A549 (cell line): Measurements from ENCODE around the gene OR52A5. TPM values are rescaled to one million over a fixed set of nuclear protein-coding genes. Genes with fewer than 3 reads are reported as not detected.
"Not testable (repeated sequence)": the region's sequence is repeated elsewhere in the genome, so short reads cannot be mapped to it uniquely, and the experiment has no call there.

Experiments used
- ATAC-seq, 2 experiments: fragments of 200-7000 bp in 1 of 2; fragments of >200 bp in 1 of 2; cut with Nextera tagmentation in 1 of 2; cut with Tn5 transposase in 1 of 2; 3 replicates each; pipeline versions ENCODE4 v1.8.0 to v1.9.1; 2018 to 2020; ENCODE audit warnings: mild to moderate bottlenecking in 1 of 2, moderate library complexity in 1 of 2
- CTCF ChIA-PET: fragments of 300-600 bp; sonication (Branson Sonifier 250); formaldehyde crosslinking; extraction: SDS; loops from one replicate; lab custom pipeline; 2021; ENCODE audit warnings: antibody characterized with exemption, inconsistent platforms; lab: Yijun Ruan, JAX
- POLR2A ChIA-PET: fragments of 350-600 bp; formaldehyde crosslinking; extraction: SDS; loops from one replicate; lab custom pipeline; 2021; ENCODE audit warnings: antibody characterized with exemption, inconsistent platforms; lab: Yijun Ruan, JAX
- DNase-seq, 2 experiments: peaks; one replicate each; pipeline versions ENCODE4 v3.0.0 to v3.0.0-alpha.2; 2011 to 2016; ENCODE audit warnings: low read depth in 1 of 2, low spot score in 1 of 2
- FAIRE-seq: peaks from 2 replicates; lab custom pipeline; 2011; peaks lifted over from hg19 to GRCh38; lab: Jason Lieb, UNC
- H3K27ac ChIP-seq, 2 experiments: fragments of >200 bp; sonication (Bioruptor Twin); formaldehyde crosslinking; 3 replicates each; pipeline ENCODE4 v1.5.1; 2016 to 2017
- H3K4me1 ChIP-seq: fragments of >200 bp; sonication (Bioruptor Twin); formaldehyde crosslinking; 3 replicates; pipeline ENCODE4 v1.6.1; 2016
- H3K4me2 ChIP-seq: fragments of >200 bp; sonication (Bioruptor Twin); formaldehyde crosslinking; 3 replicates; pipeline ENCODE4 v1.6.1; 2016
- H3K4me3 ChIP-seq: fragments of >200 bp; sonication (Bioruptor Twin); formaldehyde crosslinking; 3 replicates; pipeline ENCODE4 v1.5.1; 2016
- H3K9me3 ChIP-seq: fragments of >200 bp; sonication (Bioruptor Twin); formaldehyde crosslinking; 3 replicates; pipeline ENCODE4 v1.6.1; 2016
- BHLHE40 ChIP-seq: IDR thresholded peaks from 2 replicates; pipeline ENCODE4 v1.6.1; 2012; ENCODE audit warnings: low read depth, low read length, inconsistent platforms
- CBX8 ChIP-seq: fragments of 200-600 bp; sonication (generic); IDR thresholded peaks from 2 replicates; pipeline ENCODE4 v1.6.1; 2016
- CTCF ChIP-seq: fragments of >200 bp; sonication (Bioruptor Twin); formaldehyde crosslinking; IDR thresholded peaks from 3 replicates; pipeline ENCODE4 v1.5.1; 2016
- ELK1 ChIP-seq: fragments of 150-350 bp; IDR thresholded peaks from 2 replicates; pipeline ENCODE4 v1.6.1; 2014; ENCODE audit warnings: low read depth, mild to moderate bottlenecking, low read length
- ESRRA ChIP-seq: fragments of 150-350 bp; IDR thresholded peaks from 2 replicates; pipeline ENCODE4 v1.6.1; 2014; ENCODE audit warnings: mild to moderate bottlenecking, low read length, borderline replicate concordance
- GATA3 ChIP-seq: IDR thresholded peaks from 2 replicates; pipeline ENCODE4 v1.6.1; 2012; ENCODE audit warnings: borderline replicate concordance
- MAZ ChIP-seq: fragments of 150-350 bp; IDR thresholded peaks from 2 replicates; pipeline ENCODE4 v1.6.1; 2014; ENCODE audit warnings: antibody characterized with exemption, low read depth, low read length, borderline replicate concordance
- NR3C1 ChIP-seq: fragments of >200 bp; sonication (Bioruptor Twin); formaldehyde crosslinking; IDR thresholded peaks from 3 replicates; pipeline ENCODE4 v1.6.1; 2017
- RAD21 ChIP-seq, 2 experiments: fragments of >200 bp in 1 of 2; sonication (Bioruptor Twin) in 1 of 2; formaldehyde crosslinking in 1 of 2; IDR thresholded peaks in 1 of 2; conservative IDR thresholded peaks in 1 of 2; 2 replicates in 1 of 2; 3 replicates in 1 of 2; pipeline ENCODE4 v1.6.1; 2012 to 2018; ENCODE audit warnings: inconsistent platforms in 1 of 2
- RFX5 ChIP-seq: fragments of 450-650 bp; IDR thresholded peaks from 2 replicates; pipeline ENCODE4 v1.7.1; 2014; ENCODE audit warnings: antibody characterized with exemption, mild to moderate bottlenecking, moderate library complexity
- SMC3 ChIP-seq: fragments of >200 bp; sonication (Bioruptor Twin); formaldehyde crosslinking; IDR thresholded peaks from 3 replicates; pipeline ENCODE4 v1.6.1; 2018; ENCODE audit warnings: inconsistent platforms
- ZNF302 ChIP-seq: fragments of 250-450 bp; sonication (Bioruptor Pico); IDR thresholded peaks from 2 replicates; pipeline ENCODE4 v1.9.0; 2021; ENCODE audit warnings: inconsistent platforms, mild to moderate bottlenecking, moderate library complexity
- WGBS: methylation state at CpG from one replicate; pipeline ENCODE4 v1.1.6; 2017; ENCODE audit errors: missing lambda C conversion rate; 5-methylcytosine and 5-hydroxymethylcytosine counted together
- polyA plus RNA-seq, 4 experiments: library from polyadenylated mRNA; depleted of rRNA in 3 of 4; stranded (reverse); fragments of >200 nt; fragmentation: RNase III in 1 of 4; extraction: RNeasy Plus Mini Kit Qiagen cat#74134 plus additional on column Dnase treatment in 1 of 4; gene quantifications; 2 replicates in 3 of 4; 3 replicates in 1 of 4; pipeline ENCODE4 v1.2.3, GENCODE V29; 2011 to 2017

Gene OR52A5
- polyA plus RNA-seq, 2 of the 4 experiments (the other 2 are of a cell fraction): not detected

GRCh38 chr11:5174934-5175333 lies 36.8 kb upstream of the OR52A5 start:
- TF ChIP-seq CTCF: no peak
- TF ChIP-seq GATA3: no peak
- no peak for TF ChIP-seq BHLHE40
- no peak for TF ChIP-seq SMC3
- no peak for TF ChIP-seq MAZ
- no peak for TF ChIP-seq ESRRA
- TF ChIP-seq RFX5: no peak
- TF ChIP-seq ZNF302 (CRISPR knock-in tag): no peak
- POLR2A ChIA-PET: no interaction called here
- Histone ChIP-seq H3K4me3 (no peak overlapping the region), H3K4me1 (no peaks in the 10 kb centered on the region), H3K4me2 (no peak overlapping the region), H3K9me3 (no peaks in the 10 kb centered on the region), H3K27ac (no peak overlapping the region)
- ATAC-seq (no peak), FAIRE-seq (no peak), DNase-seq (no peak)
- CTCF ChIA-PET: no interaction called here
- WGBS: 33% methylated on average over 7 of the region's 7 CpGs

- POLR2A ChIA-PET: no interaction called here
- TF ChIP-seq ELK1 (no peak), CBX8 (no peak), CTCF (no peak), ZNF302 (CRISPR knock-in tag) (no peak), RAD21 (conservative IDR thresholded peaks at IDR 0.05 in 1 of 2, IDR thresholded peaks at IDR 0.05 in 1 of 2) (no peak), BHLHE40 (no peak), NR3C1 (no peak)
- TF ChIP-seq, all 56 proteins: peak for 0
- CTCF ChIA-PET: no interaction called here
- Histone ChIP-seq H3K9me3 (no peaks in the 10 kb centered on the region), H3K4me2 (no peak overlapping the region), H3K4me1 (no peaks in the 10 kb centered on the region), H3K27ac (no peak overlapping the region), H3K4me3 (no peak overlapping the region)
- ATAC-seq: no peak
- FAIRE-seq: no peak
- 3% methylated on average over 2 of the region's 2 CpGs for WGBS
- DNase-seq: no peak
Observed at GRCh38 chr11:5171856-5172255, 33.7 kb upstream of the OR52A5 start.

- FAIRE-seq, H3K4me3 ChIP-seq, H3K9me3 ChIP-seq, H3K4me2 ChIP-seq, CTCF ChIA-PET, ATAC-seq, DNase-seq, POLR2A ChIA-PET, H3K4me1 ChIP-seq, H3K27ac ChIP-seq: not testable (repeated sequence)
Observed at GRCh38 chr11:5165898-5166297, 27.7 kb upstream of the OR52A5 start.

GRCh38 chr11:5164807-5165206 lies 26.7 kb upstream of the OR52A5 start:
- H3K9me3 ChIP-seq, POLR2A ChIA-PET, ATAC-seq, FAIRE-seq, DNase-seq, H3K27ac ChIP-seq, H3K4me2 ChIP-seq, H3K4me3 ChIP-seq, CTCF ChIA-PET, H3K4me1 ChIP-seq: not testable (repeated sequence)
- WGBS: 25% methylated on average over 5 of the region's 6 CpGs

GRCh38 chr11:5161045-5161444 lies 22.9 kb upstream of the OR52A5 start:
- WGBS: 69% methylated on average over 1 of the region's 1 CpG
- FAIRE-seq, H3K4me1 ChIP-seq, H3K9me3 ChIP-seq, DNase-seq, H3K4me2 ChIP-seq, H3K4me3 ChIP-seq, ATAC-seq, POLR2A ChIA-PET, H3K27ac ChIP-seq, CTCF ChIA-PET: not testable (repeated sequence)

- H3K4me2 ChIP-seq, DNase-seq, H3K4me3 ChIP-seq, FAIRE-seq, POLR2A ChIA-PET, CTCF ChIA-PET, ATAC-seq, H3K27ac ChIP-seq, H3K9me3 ChIP-seq, H3K4me1 ChIP-seq: not testable (repeated sequence)
- WGBS: 38% methylated on average over 4 of the region's 4 CpGs
Observed at GRCh38 chr11:5160217-5160616, 22.1 kb upstream of the OR52A5 start.
